Activated CD4-positive, alpha-beta T cell treated with anti-CD3 and anti-CD28 coated beads, Interleukin-2, amount 50 U/mL, for 48 hours (primary cell): Measurements from ENCODE around the gene ANAPC5.
"Not testable (repeated sequence)": the region's sequence is repeated elsewhere in the genome, so short reads cannot be mapped to it uniquely, and the experiment has no call there.

Experiments used
- DNase-seq, 2 experiments: peaks; one replicate each; pipeline ENCODE4 v3.0.0-alpha.2; 2020

The ANAPC5 gene

GRCh38 chr12:121365416-121366062 lies 13.3 kb upstream of the ANAPC5 start:
- DNase-seq = no peak

DNA sequence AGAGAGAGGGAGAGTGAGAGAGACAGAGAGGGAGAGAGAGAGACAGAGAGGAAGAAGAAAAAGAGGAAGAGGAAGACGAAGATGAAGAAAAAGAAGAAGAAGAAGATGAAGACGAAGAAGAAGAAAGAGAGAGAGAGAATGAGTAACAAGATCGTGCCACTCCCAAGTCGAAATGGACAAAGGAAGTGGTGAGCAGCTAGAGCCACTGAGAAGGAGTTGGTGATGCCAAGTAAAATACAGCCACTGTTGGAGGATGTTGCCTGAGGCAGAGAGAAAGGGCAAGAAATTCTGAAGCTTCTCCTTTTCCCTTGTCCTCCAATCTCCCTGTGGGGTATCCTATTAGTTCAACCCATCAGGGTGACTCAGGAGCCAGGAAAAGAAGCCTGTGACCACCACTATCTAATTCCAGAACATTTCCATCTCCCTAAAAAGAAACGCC lies 12.5 kb upstream of the ANAPC5 start:
- no peak for DNase-seq

GRCh38 chr12:121358073-121358472 lies 5.9 kb upstream of the ANAPC5 start:
- no peak for DNase-seq

DNA sequence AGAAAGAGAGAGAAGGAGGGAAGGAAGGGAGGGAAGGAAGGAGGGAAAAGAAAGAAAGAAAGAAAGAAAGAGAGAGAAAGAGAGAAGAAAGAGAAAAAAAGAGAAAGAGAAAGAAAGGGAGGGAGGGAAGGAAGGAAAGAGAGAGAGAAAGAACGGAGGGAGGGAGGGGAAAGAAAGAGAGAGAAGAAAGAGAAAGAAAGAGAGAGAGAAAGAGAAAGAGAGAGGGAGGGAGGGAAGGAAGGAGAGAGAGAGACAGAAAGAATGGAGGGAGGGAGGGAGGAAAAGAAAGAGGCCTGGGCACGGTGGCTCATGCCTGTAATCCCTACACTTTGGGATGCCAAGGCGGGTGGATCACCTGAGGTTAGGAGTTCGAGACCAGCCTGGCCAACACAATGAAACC lies 5.1 kb upstream of the ANAPC5 start:
- DNase-seq = no peak

DNA sequence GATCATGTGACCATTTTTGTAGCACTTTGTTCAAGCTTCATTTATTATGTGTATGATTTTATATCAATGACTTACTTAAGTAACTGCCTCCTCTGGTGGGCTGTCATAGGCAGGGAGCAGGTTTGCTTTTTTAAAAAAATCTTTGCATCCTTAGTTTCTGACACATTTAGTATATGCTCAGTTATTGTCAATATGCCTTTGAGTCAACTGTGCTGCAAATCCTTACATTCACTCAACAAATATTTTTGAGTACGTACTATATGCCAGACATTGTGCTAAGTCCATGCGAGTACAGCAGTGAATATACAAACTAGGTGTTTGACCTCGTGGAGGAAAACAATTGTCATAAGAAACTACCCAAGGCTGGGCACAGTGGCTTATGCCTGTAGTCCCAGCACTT lies 4.4 kb upstream of the ANAPC5 start:
- DNase-seq = no peak

GRCh38 chr12:121355818-121356217 lies 3.6 kb upstream of the ANAPC5 start:
- DNase-seq = no peak

GRCh38 chr12:121352682-121353018 lies 439 bp upstream of the ANAPC5 start:
- DNase-seq = no peak

- no peak for DNase-seq
Measured at GRCh38 chr12:121346747-121347146, 5.5 kb downstream of the ANAPC5 start.

DNA sequence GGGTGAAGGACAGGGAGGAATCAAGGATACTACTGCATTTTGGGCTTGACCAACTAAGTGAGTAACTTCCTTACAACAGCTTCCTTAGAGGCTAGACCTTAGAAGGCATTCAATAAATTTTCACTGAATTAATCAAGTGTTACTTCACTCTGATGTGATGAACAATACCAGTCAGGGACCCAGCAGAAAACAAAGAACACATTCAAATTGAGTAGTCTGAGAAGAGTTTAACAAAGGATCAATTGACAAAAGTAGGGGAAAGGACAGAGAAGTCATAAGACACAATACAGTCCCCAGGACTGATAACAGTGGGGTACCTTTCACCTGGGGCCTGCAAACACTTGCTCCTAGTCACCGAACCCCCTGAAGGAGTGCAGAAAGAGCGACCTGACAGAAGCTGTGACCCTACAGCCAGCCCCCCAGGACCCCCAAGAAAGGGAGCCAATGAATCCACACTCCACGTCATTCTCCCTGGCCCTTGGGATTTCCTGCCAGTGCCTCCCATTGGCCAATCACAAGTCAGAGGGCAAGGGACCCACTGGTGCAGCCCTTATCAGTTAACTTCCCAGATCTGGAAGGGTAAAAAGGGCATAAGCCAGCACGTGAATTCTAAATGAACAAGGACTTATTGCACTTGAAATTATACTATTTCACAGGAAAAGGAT lies 6.9 kb downstream of the ANAPC5 start:
- no peak for DNase-seq

DNA sequence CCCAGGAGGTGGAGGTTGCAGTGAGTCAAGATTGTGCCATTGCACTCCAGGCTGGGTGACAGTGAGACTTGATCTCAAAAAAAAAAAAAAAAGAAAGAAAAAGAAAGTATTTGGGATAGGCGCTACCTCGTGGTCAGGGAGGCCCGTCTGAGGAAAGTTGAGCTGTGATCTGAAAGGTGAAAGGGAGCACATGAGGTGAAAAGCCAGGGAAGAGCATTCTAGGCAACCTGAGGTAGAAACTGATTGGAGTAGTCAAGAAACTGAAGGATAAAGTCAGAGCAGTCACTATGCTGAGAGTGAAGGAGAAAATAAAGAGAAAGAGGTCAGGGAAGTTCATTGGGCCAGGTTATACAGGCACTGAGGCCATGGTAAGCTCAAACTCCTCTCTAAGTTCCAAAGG lies 7.7 kb downstream of the ANAPC5 start:
- DNase-seq = no peak

- DNase-seq = no peak
Measured at GRCh38 chr12:121337416-121337815, 14.8 kb downstream of the ANAPC5 start.

DNA sequence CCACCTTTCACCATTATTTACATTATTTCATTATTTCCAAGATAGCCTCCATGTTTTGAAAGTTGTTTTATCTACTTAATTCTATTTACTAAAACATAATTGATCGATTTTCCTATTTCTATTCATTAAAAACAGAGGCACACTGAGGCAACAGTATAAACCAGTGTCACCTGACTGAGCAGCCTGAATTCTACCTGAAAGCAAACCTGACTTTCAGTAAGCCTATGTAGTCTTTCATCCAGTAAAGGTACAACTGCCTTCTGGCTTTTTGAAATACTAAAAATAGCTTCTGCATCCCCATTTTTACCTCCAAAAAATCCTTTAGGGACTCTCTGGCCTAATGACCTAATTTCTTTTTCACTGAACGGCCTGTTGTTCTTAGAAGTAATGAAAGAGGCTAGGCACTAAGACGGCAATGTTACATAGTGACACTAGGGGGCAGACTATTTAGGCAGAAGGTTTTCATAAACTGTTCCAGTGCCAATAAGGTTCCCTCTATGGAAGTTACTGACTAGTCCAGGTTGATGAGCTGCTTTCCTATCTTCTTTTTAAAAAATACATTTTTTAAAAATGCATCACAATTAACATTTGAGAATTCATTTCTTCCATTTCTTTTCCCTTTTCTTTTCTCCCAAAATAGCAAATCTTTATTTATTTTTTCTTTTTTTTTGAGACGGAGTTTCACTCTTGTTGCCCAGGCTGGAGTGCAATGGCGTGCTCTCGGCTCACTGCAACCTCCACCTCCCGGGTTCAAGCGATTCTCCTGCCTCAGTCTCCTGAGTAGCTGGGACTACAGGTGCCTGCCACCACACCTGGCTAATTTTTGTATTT lies 17.5 kb downstream of the ANAPC5 start:
- DNase-seq = no peak

GRCh38 chr12:121333747-121334146 lies 18.5 kb downstream of the ANAPC5 start:
- DNase-seq = no peak

- no peak for DNase-seq
Measured at GRCh38 chr12:121331248-121331647, 21.0 kb downstream of the ANAPC5 start.

- DNase-seq = no peak
Measured at GRCh38 chr12:121330692-121331091, 21.5 kb downstream of the ANAPC5 start.

GRCh38 chr12:121330195-121330594 lies 22.0 kb downstream of the ANAPC5 start:
- DNase-seq = no peak

- no peak for DNase-seq
Measured at GRCh38 chr12:121328620-121329019, 23.6 kb downstream of the ANAPC5 start.

- DNase-seq = no peak
Measured at GRCh38 chr12:121326996-121327674, 25.1 kb downstream of the ANAPC5 start.

GRCh38 chr12:121325922-121326396 lies 26.3 kb downstream of the ANAPC5 start:
- DNase-seq = no peak

DNA sequence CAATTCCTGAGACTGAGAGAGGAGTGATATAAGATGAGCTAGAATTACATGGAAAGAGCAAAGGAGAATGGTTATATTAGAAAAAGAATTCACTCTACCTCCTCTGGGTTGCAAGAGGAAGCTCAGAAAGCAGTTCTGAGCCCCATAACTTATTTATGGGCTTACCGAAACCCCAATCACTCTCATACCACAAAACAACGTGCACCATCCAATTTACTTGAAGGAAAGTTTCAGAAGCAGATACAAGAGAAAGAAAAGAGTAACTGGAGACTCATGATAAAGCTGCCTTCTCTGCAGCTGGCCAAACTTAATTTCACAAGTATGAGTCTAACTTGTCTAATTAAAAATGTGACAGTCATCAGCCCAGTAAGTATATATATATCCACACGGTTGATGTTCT lies 28.3 kb downstream of the ANAPC5 start:
- no peak for DNase-seq

GRCh38 chr12:121318121-121318520 lies 34.1 kb downstream of the ANAPC5 start:
- no peak for DNase-seq

DNA sequence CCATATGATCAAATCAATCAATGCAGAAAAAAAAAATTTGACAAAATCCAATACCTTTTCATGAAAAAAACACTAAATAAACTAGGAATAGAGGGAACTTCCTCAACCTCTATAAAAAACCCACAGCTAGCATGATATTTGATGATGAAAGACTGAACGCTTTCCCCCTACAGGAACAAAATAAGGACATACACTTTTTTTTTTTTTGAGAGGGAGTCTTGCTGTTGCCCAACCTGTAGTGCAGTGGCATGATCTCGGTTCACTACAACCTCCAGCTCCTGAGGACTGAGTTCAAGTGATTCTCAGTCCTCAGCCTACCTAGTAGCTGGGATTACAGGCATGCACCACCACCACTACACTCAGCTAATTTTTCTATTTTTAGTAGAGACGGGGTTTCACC lies 37.8 kb downstream of the ANAPC5 start:
- no peak for DNase-seq

GRCh38 chr12:121310231-121310630 lies 42.0 kb downstream of the ANAPC5 start:
- not testable (repeated sequence) for DNase-seq
